Esophagus muscularis mucosa (tissue), 4 donors: Measurements from ENCODE around the gene ARFGAP1. TPM values are rescaled to one million over a fixed set of nuclear protein-coding genes. Genes with fewer than 3 reads are reported as not detected.

Experiments
- DNase-seq: peaks from one replicate; pipeline ENCODE4 v3.0.0-alpha.2; 2017; ENCODE audit errors: extremely low spot score
- H3K27ac ChIP-seq, 4 donors: fragments of 200-600 bp; sonication (generic); replicated peaks in 1 of 4; 1 replicate in 3 of 4; 2 replicates in 1 of 4; pipeline ENCODE4 v1.5.1; 2016 to 2019; ENCODE audit warnings: mild to moderate bottlenecking in 1 of 4
- H3K27me3 ChIP-seq, 4 donors: fragments of 200-600 bp; sonication (generic); one replicate each; pipeline versions ENCODE4 v1.5.1 to v1.6.0; 2016 to 2019
- H3K36me3 ChIP-seq, 4 donors: fragments of 200-600 bp; sonication (generic); one replicate each; pipeline ENCODE4 v1.5.1; 2016 to 2019
- H3K4me1 ChIP-seq, 4 donors: fragments of 200-600 bp; sonication (generic); one replicate each; pipeline ENCODE4 v1.5.1; 2016 to 2019
- H3K4me3 ChIP-seq, 4 donors: fragments of 200-600 bp; sonication (generic); 1 replicate in 2 of 4; 2 replicates in 2 of 4; pipeline ENCODE4 v1.5.1; 2016 to 2019; ENCODE audit warnings: mild to moderate bottlenecking in 4 of 4, moderate library complexity in 1 of 4
- H3K9me3 ChIP-seq, 4 donors: fragments of 200-600 bp; sonication (generic); 1 replicate in 3 of 4; 2 replicates in 1 of 4; pipeline ENCODE4 v1.5.1; 2016 to 2019
- EP300 ChIP-seq: sonication (generic); formaldehyde crosslinking; IDR thresholded peaks from one replicate; pipeline ENCODE4 v1.6.1; 2017; ENCODE audit warnings: antibody characterized with exemption
- POLR2A ChIP-seq: fragments of 450-650 bp; IDR thresholded peaks from one replicate; pipeline ENCODE4 v1.6.1; 2017; ENCODE audit warnings: antibody characterized with exemption, moderate library complexity, mild to moderate bottlenecking, low read depth
- POLR2AphosphoS5 ChIP-seq, 2 donors: sonication (generic); formaldehyde crosslinking; IDR thresholded peaks; one replicate each; pipeline ENCODE4 v1.6.1; 2017; ENCODE audit warnings: antibody characterized with exemption in 2 of 2
- WGBS: methylation state at CpG from one replicate; pipeline ENCODE4 v1.1.5; 2018; 5-methylcytosine and 5-hydroxymethylcytosine counted together
- intact Hi-C: fragments of 100-400 bp; cut with DNase I; formaldehyde crosslinking; loops from one replicate; pipeline ENCODE4 v1.15.1; 2023
- total RNA-seq, 4 donors: library from RNA; depleted of rRNA; stranded (reverse); fragments of >200 nt; gene quantifications; one replicate each; pipeline versions ENCODE4 v1.1.0 to v1.2.1, GENCODE V29; 2016
- TF ChIP-seq, protein P1 (sequence below), 3 experiments: fragments of 200-600 bp in 2 of 3; fragments of 450-650 bp in 1 of 3; sonication (generic) in 2 of 3; IDR thresholded peaks; one replicate each; pipeline ENCODE4 v1.5.1; 2017 to 2019; ENCODE audit warnings: antibody characterized with exemption in 3 of 3, mild to moderate bottlenecking in 2 of 3, moderate library complexity in 1 of 3

The ARFGAP1 gene
- total RNA-seq, 4 donors from 2014 or later: 35.8 to 50.9 (median 39.5) TPM

DNA sequence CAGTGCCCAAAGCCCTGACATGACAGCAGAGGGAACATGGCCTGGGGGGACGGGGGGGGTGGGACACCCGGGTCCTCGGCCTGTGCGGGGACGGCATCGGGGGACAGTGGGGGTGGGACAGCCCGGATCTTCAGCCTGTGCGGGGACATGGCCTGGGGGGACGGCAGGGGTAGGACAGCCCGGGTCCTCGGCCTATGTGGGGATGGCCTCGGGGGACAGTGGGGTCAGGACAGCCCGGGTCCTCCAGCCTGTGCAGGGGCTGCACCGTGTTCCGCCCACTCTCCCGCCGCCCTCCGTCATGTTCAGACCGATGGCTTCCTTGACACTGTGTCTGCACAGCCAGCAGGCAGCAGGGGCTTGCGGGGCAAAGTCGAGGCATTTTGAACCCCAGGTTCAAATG is 29.9 kb upstream of the ARFGAP1 start:
- peaks cover 0 to 91% (median 0%) of the 10 kb centered on the region in 4 donors for H3K27me3 ChIP-seq

DNA sequence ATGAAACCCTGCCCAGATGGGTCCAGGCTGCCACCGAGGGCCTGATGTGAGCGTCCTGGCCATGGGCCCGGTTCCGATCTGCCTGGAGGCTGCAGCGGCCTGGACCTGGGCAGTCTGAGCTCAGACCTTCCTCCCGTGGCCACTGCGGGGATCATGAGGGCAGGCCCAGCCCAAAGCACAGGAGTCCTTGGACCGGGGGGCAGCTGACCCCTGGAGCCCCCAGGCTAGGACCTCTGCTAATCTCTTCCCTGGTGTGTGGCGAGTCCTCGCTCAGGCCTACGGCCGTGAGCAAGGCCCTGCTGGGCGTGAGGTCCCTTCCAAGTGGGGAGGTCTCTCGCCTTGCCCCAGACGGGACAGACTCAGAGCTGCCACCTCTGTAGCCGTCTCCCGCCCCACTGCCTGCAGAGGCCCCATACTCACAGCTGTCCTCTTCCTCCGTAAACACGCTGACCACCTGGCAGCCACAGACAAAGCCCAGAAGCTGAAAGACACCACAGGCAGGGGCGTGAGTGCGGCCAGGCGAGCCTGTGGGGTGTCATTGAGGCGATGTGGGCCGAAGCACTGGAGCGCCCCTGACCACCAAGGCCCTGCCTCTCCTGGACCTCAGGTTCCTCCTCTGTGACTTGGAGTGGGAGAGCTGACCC is 28.9 kb upstream of the ARFGAP1 start:
- Histone ChIP-seq H3K36me3 (no peaks in the 10 kb centered on the region), H3K9me3 (no peaks in the 10 kb centered on the region), H3K4me3 (no peak overlapping the region), H3K27ac (no peak overlapping the region), H3K27me3 (peaks cover 0 to 91% (median 0%) of the 10 kb centered on the region in 4 donors), H3K4me1 (peaks cover 0 to 4% (median 0%) of the 10 kb centered on the region in 4 donors)
- TF ChIP-seq, protein P1, sequence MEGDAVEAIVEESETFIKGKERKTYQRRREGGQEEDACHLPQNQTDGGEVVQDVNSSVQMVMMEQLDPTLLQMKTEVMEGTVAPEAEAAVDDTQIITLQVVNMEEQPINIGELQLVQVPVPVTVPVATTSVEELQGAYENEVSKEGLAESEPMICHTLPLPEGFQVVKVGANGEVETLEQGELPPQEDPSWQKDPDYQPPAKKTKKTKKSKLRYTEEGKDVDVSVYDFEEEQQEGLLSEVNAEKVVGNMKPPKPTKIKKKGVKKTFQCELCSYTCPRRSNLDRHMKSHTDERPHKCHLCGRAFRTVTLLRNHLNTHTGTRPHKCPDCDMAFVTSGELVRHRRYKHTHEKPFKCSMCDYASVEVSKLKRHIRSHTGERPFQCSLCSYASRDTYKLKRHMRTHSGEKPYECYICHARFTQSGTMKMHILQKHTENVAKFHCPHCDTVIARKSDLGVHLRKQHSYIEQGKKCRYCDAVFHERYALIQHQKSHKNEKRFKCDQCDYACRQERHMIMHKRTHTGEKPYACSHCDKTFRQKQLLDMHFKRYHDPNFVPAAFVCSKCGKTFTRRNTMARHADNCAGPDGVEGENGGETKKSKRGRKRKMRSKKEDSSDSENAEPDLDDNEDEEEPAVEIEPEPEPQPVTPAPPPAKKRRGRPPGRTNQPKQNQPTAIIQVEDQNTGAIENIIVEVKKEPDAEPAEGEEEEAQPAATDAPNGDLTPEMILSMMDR (IDR thresholded peaks at IDR 0.05): no peak
- TF ChIP-seq POLR2AphosphoS5 (IDR thresholded peaks at IDR 0.05) (no peak), EP300 (no peak), POLR2A (no peak)
- no peak for DNase-seq
- intact Hi-C loops: no loop called here
- WGBS: 77% methylated on average over 3 of the region's 25 CpGs

More for the DNA sequence above, 29.9 kb upstream of the ARFGAP1 start:
- Histone ChIP-seq H3K36me3 (no peaks in the 10 kb centered on the region), H3K4me3 (no peak overlapping the region), H3K4me1 (peaks cover 0 to 4% (median 0%) of the 10 kb centered on the region in 4 donors), H3K27ac (no peak overlapping the region), H3K9me3 (no peaks in the 10 kb centered on the region)
- intact Hi-C loops: no loop called here
- 82% methylated on average over 18 of the region's 21 CpGs for WGBS
- TF ChIP-seq, protein P1 (IDR thresholded peaks at IDR 0.05): no peak
- TF ChIP-seq EP300: no peak
- no peak for TF ChIP-seq POLR2A
- TF ChIP-seq POLR2AphosphoS5 (IDR thresholded peaks at IDR 0.05): no peak
- no peak for DNase-seq

DNA sequence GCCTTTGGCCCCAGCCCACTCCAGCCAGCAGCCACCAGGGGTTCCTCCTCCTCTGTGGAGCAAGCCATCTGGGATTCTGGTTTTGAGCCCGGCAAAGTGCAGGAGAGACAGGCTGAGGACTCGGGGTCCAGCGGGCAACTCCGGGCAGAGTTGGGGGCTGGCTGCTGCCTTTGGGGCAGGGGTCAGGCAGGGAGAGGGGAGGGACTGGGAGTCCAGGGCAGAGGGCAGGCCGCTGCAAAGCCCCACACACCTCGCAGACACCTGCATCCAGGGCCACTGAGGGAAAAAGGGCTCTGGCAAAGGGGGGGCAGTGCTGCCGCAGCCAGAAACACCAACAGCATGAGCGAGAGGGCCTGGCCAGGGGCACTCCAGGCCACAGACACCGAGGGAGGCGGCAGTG is 28.1 kb upstream of the ARFGAP1 start:
- WGBS: 90% methylated on average over 5 of the region's 10 CpGs
- Histone ChIP-seq H3K27me3 (peaks cover 0 to 91% (median 0%) of the 10 kb centered on the region in 4 donors), H3K4me1 (peaks cover 0 to 4% (median 0%) of the 10 kb centered on the region in 4 donors), H3K9me3 (no peaks in the 10 kb centered on the region), H3K36me3 (no peaks in the 10 kb centered on the region), H3K27ac (no peak overlapping the region), H3K4me3 (no peak overlapping the region)
- TF ChIP-seq POLR2A (no peak), POLR2AphosphoS5 (IDR thresholded peaks at IDR 0.05) (no peak), EP300 (no peak)
- intact Hi-C loops: no loop called here
- DNase-seq: no peak

DNA sequence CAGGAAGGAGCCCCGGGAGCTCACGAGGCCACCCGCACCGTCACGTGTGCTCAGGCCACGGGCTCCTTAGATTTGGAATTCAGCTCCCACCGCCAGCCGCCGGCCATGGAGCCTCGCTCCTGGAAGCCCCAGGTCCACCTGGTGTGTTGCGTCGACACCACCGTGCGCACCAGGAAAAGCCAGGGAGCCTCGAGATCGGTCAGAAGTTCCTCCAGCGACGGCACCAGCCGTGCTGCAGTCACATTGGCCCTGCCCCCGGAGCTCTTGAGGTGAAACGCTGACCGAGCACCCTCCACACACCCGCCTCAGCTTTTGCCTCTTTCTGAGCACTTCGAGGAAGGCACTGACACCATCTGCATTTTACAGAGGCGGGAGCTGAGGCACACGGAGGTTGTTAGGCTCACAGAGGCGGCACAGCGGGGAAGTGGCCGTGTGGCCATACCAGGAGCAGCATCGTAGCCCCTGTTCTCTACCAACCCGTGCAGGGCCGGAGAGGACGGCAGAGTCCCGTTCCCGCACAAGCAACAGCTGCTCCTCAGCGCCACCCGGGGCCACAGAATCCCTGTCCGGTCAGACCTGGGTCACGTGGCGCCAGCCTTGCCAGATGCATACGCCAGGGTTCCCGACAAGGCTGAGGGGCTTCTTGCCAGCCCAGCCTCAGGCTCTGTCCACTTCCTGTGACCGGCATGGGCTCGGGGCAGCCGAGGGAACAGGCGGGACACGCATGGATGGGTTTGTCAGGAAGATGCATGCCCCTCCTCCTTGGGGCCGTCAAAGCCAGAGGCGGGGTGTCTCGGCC is 25.9 kb upstream of the ARFGAP1 start:
- peaks cover 0 to 97% (median 0%) of the 10 kb centered on the region in 4 donors for H3K27me3 ChIP-seq
- 68% methylated on average over 23 of the region's 50 CpGs for WGBS
- intact Hi-C loops: no loop called here

More for the DNA sequence above, 25.9 kb upstream of the ARFGAP1 start:
- DNase-seq: no peak
- TF ChIP-seq POLR2AphosphoS5 (IDR thresholded peaks at IDR 0.05): no peak
- TF ChIP-seq, protein P1 (IDR thresholded peaks at IDR 0.05): no peak
- no peak for TF ChIP-seq EP300
- no peak for TF ChIP-seq POLR2A
- no peak overlapping the region for H3K27ac ChIP-seq
- H3K9me3 ChIP-seq: no peaks in the 10 kb centered on the region
- H3K36me3 ChIP-seq: no peaks in the 10 kb centered on the region
- peaks cover 0 to 4% (median 0%) of the 10 kb centered on the region in 4 donors for H3K4me1 ChIP-seq
- H3K4me3 ChIP-seq: no peak overlapping the region
